ENCODE results near the gene GSTA1.
"Not testable (repeated sequence)": the region's sequence is repeated elsewhere in the genome, so short reads cannot be mapped to it uniquely, and the experiment has no call there.

GRCh38 chr6:52782209-52782608 is 21.4 kb downstream of the GSTA1 start:
- TF ChIP-seq CTCF (IDR thresholded peaks at IDR 0.05; ENCODE audit: poor library complexity); EZH2phosphoT487 (IDR thresholded peaks at IDR 0.05; ENCODE audit: low read depth, severe bottlenecking, unreplicated experiment): not testable (repeated sequence)

All from hepatocyte (in vitro differentiated cells).